Astrocyte (in vitro differentiated cells and primary cell): ENCODE measurements around the gene POLD3. TPM values are rescaled to one million over a fixed set of nuclear protein-coding genes. Genes with fewer than 3 reads are reported as not detected.

ENCODE experiments used
- DNase-seq: peaks from one replicate; pipeline ENCODE4 v3.0.0-alpha.2; 2010; ENCODE audit warnings: low read depth
- FAIRE-seq: peaks from 2 replicates; lab custom pipeline; 2011; peaks lifted over from hg19 to GRCh38; lab: Jason Lieb, UNC
- H2AFZ ChIP-seq: 2 replicates; pipeline ENCODE4 v1.6.0; 2012; ENCODE audit warnings: low read depth, low read length, inconsistent platforms
- H3K27ac ChIP-seq: 2 replicates; pipeline ENCODE4 v1.5.1; 2011; ENCODE audit warnings: low read depth, low read length, inconsistent platforms
- H3K27me3 ChIP-seq: 2 replicates; pipeline ENCODE4 v1.6.0; 2011; ENCODE audit warnings: low read length, inconsistent platforms; ENCODE audit not compliant: insufficient read depth
- H3K36me3 ChIP-seq: 2 replicates; pipeline ENCODE4 v1.5.1; 2011; ENCODE audit warnings: low read length, inconsistent platforms; ENCODE audit not compliant: insufficient read depth
- H3K4me1 ChIP-seq: 2 replicates; pipeline ENCODE4 v1.5.1; 2011; ENCODE audit warnings: low read length, inconsistent platforms; ENCODE audit not compliant: insufficient read depth
- H3K4me2 ChIP-seq: 2 replicates; pipeline ENCODE4 v1.6.0; 2012; ENCODE audit warnings: low read length, inconsistent platforms
- H3K4me3 ChIP-seq: 2 replicates; pipeline ENCODE4 v1.5.1; 2011; ENCODE audit warnings: low read depth, mild to moderate bottlenecking, low read length, inconsistent platforms; ENCODE audit not compliant: insufficient read depth
- H3K79me2 ChIP-seq: 2 replicates; pipeline ENCODE4 v1.6.0; 2012; ENCODE audit warnings: mild to moderate bottlenecking, low read length, inconsistent platforms; ENCODE audit not compliant: insufficient read depth
- H3K9ac ChIP-seq: 2 replicates; pipeline ENCODE4 v1.6.0; 2012; ENCODE audit warnings: mild to moderate bottlenecking, low read length, inconsistent platforms
- H3K9me3 ChIP-seq: 2 replicates; pipeline ENCODE4 v1.5.1; 2012; ENCODE audit warnings: low read depth, mild to moderate bottlenecking, low read length, inconsistent platforms; ENCODE audit not compliant: insufficient read depth
- H4K20me1 ChIP-seq: 2 replicates; pipeline ENCODE4 v1.6.0; 2012; ENCODE audit warnings: low read length, inconsistent platforms; ENCODE audit not compliant: insufficient read depth
- H3K27ac Mint-ChIP-seq: one replicate; pipeline ENCODE4 v1.8.0; 2021; ENCODE audit warnings: mild to moderate bottlenecking, mixed read lengths; ENCODE audit not compliant: unreplicated experiment
- H3K27me3 Mint-ChIP-seq: one replicate; pipeline ENCODE4 v1.8.0; 2021; ENCODE audit warnings: low read depth, mixed read lengths; ENCODE audit not compliant: unreplicated experiment
- H3K36me3 Mint-ChIP-seq: one replicate; pipeline ENCODE4 v1.8.0; 2021; ENCODE audit warnings: low read depth, mixed read lengths; ENCODE audit not compliant: unreplicated experiment
- H3K4me1 Mint-ChIP-seq: one replicate; pipeline ENCODE4 v1.8.0; 2021; ENCODE audit warnings: low read depth, mixed read lengths; ENCODE audit not compliant: unreplicated experiment
- H3K4me3 Mint-ChIP-seq: one replicate; pipeline ENCODE4 v1.8.0; 2021; ENCODE audit warnings: mild to moderate bottlenecking, moderate library complexity, mixed read lengths; ENCODE audit not compliant: unreplicated experiment
- H3K9me3 Mint-ChIP-seq: one replicate; pipeline ENCODE4 v1.8.0; 2021; ENCODE audit warnings: mild to moderate bottlenecking, mixed read lengths; ENCODE audit not compliant: unreplicated experiment
- EZH2 ChIP-seq: IDR thresholded peaks from 2 replicates; pipeline ENCODE4 v1.6.1; 2012; ENCODE audit warnings: mild to moderate bottlenecking, low read length, inconsistent platforms; ENCODE audit not compliant: insufficient read depth
- total RNA-seq: library from RNA; stranded (reverse); gene quantifications from 2 replicates; pipeline ENCODE4 v1.2.1, GENCODE V29; 2021
- TF ChIP-seq, protein P1 (sequence below): IDR thresholded peaks from 2 replicates; pipeline ENCODE4 v1.5.1; 2011; ENCODE audit warnings: low read depth, mild to moderate bottlenecking, inconsistent platforms, low read length, moderate library complexity; ENCODE audit not compliant: insufficient read depth

POLD3 gene
- total RNA-seq, 1 donor from 2014 or later = 6.5 TPM

- no peaks in the 10 kb centered on the region for H3K9me3 Mint-ChIP-seq
These were observed 11.5 kb downstream of the POLD3 start for GRCh38 chr11:74603845-74604244.

GRCh38 chr11:74604311-74604710, 11.9 kb downstream of the POLD3 start:
- Histone ChIP-seq H4K20me1 (no peaks in the 10 kb centered on the region), H3K4me1 (no peaks in the 10 kb centered on the region), H2AFZ (no peak overlapping the region), H3K79me2 (no peaks in the 10 kb centered on the region), H3K27me3 (no peaks in the 10 kb centered on the region), H3K9ac (no peak overlapping the region), H3K4me3 (no peak overlapping the region), H3K27ac (no peak overlapping the region), H3K36me3 (peaks cover 10% of the 10 kb centered on the region), H3K9me3 (no peaks in the 10 kb centered on the region), H3K4me2 (no peak overlapping the region)
- DNase-seq = no peak
- FAIRE-seq = no peak
- H3K9me3 Mint-ChIP-seq = no peaks in the 10 kb centered on the region
- H3K4me3 Mint-ChIP-seq = no peak overlapping the region
- no peak for TF ChIP-seq EZH2
- TF ChIP-seq, protein P1, sequence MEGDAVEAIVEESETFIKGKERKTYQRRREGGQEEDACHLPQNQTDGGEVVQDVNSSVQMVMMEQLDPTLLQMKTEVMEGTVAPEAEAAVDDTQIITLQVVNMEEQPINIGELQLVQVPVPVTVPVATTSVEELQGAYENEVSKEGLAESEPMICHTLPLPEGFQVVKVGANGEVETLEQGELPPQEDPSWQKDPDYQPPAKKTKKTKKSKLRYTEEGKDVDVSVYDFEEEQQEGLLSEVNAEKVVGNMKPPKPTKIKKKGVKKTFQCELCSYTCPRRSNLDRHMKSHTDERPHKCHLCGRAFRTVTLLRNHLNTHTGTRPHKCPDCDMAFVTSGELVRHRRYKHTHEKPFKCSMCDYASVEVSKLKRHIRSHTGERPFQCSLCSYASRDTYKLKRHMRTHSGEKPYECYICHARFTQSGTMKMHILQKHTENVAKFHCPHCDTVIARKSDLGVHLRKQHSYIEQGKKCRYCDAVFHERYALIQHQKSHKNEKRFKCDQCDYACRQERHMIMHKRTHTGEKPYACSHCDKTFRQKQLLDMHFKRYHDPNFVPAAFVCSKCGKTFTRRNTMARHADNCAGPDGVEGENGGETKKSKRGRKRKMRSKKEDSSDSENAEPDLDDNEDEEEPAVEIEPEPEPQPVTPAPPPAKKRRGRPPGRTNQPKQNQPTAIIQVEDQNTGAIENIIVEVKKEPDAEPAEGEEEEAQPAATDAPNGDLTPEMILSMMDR = no peak
- no peaks in the 10 kb centered on the region for H3K4me1 Mint-ChIP-seq
- no peaks in the 10 kb centered on the region for H3K27me3 Mint-ChIP-seq
- peaks cover 6% of the 10 kb centered on the region for H3K36me3 Mint-ChIP-seq
- H3K27ac Mint-ChIP-seq = no peak overlapping the region

More at GRCh38 chr11:74603845-74604244, 11.5 kb downstream of the POLD3 start:
- H3K4me1 Mint-ChIP-seq = no peaks in the 10 kb centered on the region
- H3K36me3 Mint-ChIP-seq = peaks cover 6% of the 10 kb centered on the region
- no peaks in the 10 kb centered on the region for H3K27me3 ChIP-seq
- H3K27me3 Mint-ChIP-seq = no peaks in the 10 kb centered on the region
- H3K36me3 ChIP-seq = peaks cover 10% of the 10 kb centered on the region
- no peak for TF ChIP-seq EZH2
- TF ChIP-seq, protein P1 = no peak
- no peak overlapping the region for H3K27ac ChIP-seq
- H3K4me1 ChIP-seq = no peaks in the 10 kb centered on the region
- no peak overlapping the region for H3K4me3 Mint-ChIP-seq
- H4K20me1 ChIP-seq = no peaks in the 10 kb centered on the region
- H3K79me2 ChIP-seq = no peaks in the 10 kb centered on the region
- FAIRE-seq (no peak), DNase-seq (no peak)
- H3K27ac Mint-ChIP-seq = no peak overlapping the region
- no peak overlapping the region for H3K9ac ChIP-seq
- H3K4me2 ChIP-seq = no peak overlapping the region
- no peak overlapping the region for H3K4me3 ChIP-seq
- H2AFZ ChIP-seq = no peak overlapping the region
- no peaks in the 10 kb centered on the region for H3K9me3 ChIP-seq

- H3K36me3 Mint-ChIP-seq = peaks cover 6% of the 10 kb centered on the region
- Histone ChIP-seq H3K4me3 (no peak overlapping the region), H4K20me1 (no peaks in the 10 kb centered on the region), H3K27ac (no peak overlapping the region), H3K9me3 (no peaks in the 10 kb centered on the region), H3K79me2 (no peaks in the 10 kb centered on the region), H3K27me3 (no peaks in the 10 kb centered on the region), H3K36me3 (peaks cover 10% of the 10 kb centered on the region), H3K4me2 (no peak overlapping the region), H3K9ac (no peak overlapping the region), H2AFZ (no peak overlapping the region), H3K4me1 (no peaks in the 10 kb centered on the region)
- H3K27me3 Mint-ChIP-seq = no peaks in the 10 kb centered on the region
- H3K4me1 Mint-ChIP-seq = no peaks in the 10 kb centered on the region
- no peak for TF ChIP-seq EZH2
- FAIRE-seq = no peak
- no peak overlapping the region for H3K27ac Mint-ChIP-seq
- no peaks in the 10 kb centered on the region for H3K9me3 Mint-ChIP-seq
- no peak overlapping the region for H3K4me3 Mint-ChIP-seq
- no peak for DNase-seq
These were observed 13.0 kb downstream of the POLD3 start for GRCh38 chr11:74605403-74605802.
